Parathyroid adenoma (tissue), 2 donors: Measurements from ENCODE around the gene TAS2R41.
"Not testable (repeated sequence)": the region's sequence is repeated elsewhere in the genome, so short reads cannot be mapped to it uniquely, and the experiment has no call there.

Experiments used
- H2AFZ ChIP-seq: fragments of 300-600 bp; sonication (generic); one replicate; pipeline ENCODE4 v1.7.0; 2017; ENCODE audit warnings: antibody characterized with exemption, mild to moderate bottlenecking
- H3K27ac ChIP-seq: fragments of 300-600 bp; sonication (generic); one replicate; pipeline ENCODE4 v1.7.0; 2017
- H3K27me3 ChIP-seq: fragments of 300-600 bp; sonication (generic); one replicate; pipeline ENCODE4 v1.7.0; 2017; ENCODE audit warnings: low read length; ENCODE audit not compliant: control insufficient read depth, insufficient read depth
- H3K36me3 ChIP-seq: fragments of 300-600 bp; sonication (generic); one replicate; pipeline ENCODE4 v1.7.0; 2017; ENCODE audit warnings: low read length; ENCODE audit not compliant: control insufficient read depth, insufficient read depth
- H3K4me1 ChIP-seq: fragments of 300-600 bp; sonication (generic); one replicate; pipeline ENCODE4 v1.7.0; 2017; ENCODE audit warnings: control low read depth
- H3K4me2 ChIP-seq: fragments of 300-600 bp; sonication (generic); one replicate; pipeline ENCODE4 v1.7.0; 2017; ENCODE audit warnings: low read length
- H3K4me3 ChIP-seq: fragments of 300-600 bp; sonication (generic); one replicate; pipeline ENCODE4 v1.7.0; 2017; ENCODE audit warnings: low read depth, low read length
- H3K79me2 ChIP-seq: fragments of 300-600 bp; sonication (generic); one replicate; pipeline ENCODE4 v1.7.0; 2017; ENCODE audit warnings: control low read depth
- H3K9ac ChIP-seq: fragments of 300-600 bp; sonication (generic); one replicate; pipeline ENCODE4 v1.7.0; 2017; ENCODE audit warnings: mild to moderate bottlenecking
- H3K9me3 ChIP-seq: fragments of 300-600 bp; sonication (generic); one replicate; pipeline ENCODE4 v1.7.0; 2017; ENCODE audit warnings: low read length; ENCODE audit not compliant: control insufficient read depth
- TF ChIP-seq, protein P1 (sequence below): fragments of 300-600 bp; sonication (generic); IDR thresholded peaks from one replicate; pipeline ENCODE4 v1.7.0; 2017; ENCODE audit warnings: antibody characterized with exemption, mild to moderate bottlenecking
- donor health status: primary hyperparathyroidism.

The TAS2R41 gene

DNA sequence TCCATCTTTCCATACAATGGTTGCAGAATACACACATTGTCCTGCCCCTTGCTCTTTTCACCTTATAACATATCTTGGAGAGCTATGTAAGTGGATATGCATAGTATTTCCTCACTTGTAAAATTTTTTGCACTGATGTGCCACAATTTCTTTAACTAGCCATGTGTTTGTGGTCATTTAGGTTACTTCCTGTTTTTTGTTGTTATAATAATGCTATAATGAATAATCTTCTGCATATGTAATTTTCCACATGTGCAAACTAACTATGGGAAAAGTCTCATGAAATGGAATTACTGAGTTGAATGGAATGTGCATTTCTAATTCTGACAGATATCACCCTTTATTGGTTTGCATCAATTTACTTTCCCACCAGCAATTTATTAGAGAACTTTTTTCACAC is 2.8 kb downstream of the TAS2R41 start:
- peaks cover 3% of the 10 kb centered on the region for H3K4me1 ChIP-seq
- H3K27ac ChIP-seq, result no peak overlapping the region
- H3K4me3 ChIP-seq, result no peak overlapping the region
- H3K36me3 ChIP-seq, result no peaks in the 10 kb centered on the region
- no peaks in the 10 kb centered on the region for H3K9me3 ChIP-seq
- no peak overlapping the region for H3K4me2 ChIP-seq
- no peak overlapping the region for H2AFZ ChIP-seq
- TF ChIP-seq, protein P1, sequence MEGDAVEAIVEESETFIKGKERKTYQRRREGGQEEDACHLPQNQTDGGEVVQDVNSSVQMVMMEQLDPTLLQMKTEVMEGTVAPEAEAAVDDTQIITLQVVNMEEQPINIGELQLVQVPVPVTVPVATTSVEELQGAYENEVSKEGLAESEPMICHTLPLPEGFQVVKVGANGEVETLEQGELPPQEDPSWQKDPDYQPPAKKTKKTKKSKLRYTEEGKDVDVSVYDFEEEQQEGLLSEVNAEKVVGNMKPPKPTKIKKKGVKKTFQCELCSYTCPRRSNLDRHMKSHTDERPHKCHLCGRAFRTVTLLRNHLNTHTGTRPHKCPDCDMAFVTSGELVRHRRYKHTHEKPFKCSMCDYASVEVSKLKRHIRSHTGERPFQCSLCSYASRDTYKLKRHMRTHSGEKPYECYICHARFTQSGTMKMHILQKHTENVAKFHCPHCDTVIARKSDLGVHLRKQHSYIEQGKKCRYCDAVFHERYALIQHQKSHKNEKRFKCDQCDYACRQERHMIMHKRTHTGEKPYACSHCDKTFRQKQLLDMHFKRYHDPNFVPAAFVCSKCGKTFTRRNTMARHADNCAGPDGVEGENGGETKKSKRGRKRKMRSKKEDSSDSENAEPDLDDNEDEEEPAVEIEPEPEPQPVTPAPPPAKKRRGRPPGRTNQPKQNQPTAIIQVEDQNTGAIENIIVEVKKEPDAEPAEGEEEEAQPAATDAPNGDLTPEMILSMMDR, result no peak
- H3K9ac ChIP-seq, result no peak overlapping the region
- H3K79me2 ChIP-seq, result no peaks in the 10 kb centered on the region
- H3K27me3 ChIP-seq, result no peaks in the 10 kb centered on the region

DNA sequence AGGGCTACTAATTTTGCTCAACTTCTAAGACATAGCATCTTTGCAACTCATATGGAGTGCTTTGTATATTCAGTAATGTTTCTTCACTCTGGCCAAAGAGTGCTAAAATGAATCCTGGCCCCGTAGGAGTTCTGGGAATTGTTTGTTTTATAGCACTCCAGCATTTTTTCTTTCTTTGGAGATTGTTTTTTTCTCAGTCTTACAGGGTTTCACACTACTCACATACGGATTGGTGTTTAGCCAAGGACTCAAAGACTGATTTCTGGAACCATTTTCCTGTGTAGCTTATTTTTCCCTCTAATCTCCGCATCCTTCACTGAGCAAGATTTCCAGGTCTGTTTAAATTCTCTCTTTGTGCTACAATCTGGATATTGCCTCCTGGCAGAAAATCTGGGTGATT is 6.4 kb downstream of the TAS2R41 start:
- Histone ChIP-seq H3K27ac (no peak overlapping the region), H3K9ac (no peak overlapping the region), H3K79me2 (no peaks in the 10 kb centered on the region)

DNA sequence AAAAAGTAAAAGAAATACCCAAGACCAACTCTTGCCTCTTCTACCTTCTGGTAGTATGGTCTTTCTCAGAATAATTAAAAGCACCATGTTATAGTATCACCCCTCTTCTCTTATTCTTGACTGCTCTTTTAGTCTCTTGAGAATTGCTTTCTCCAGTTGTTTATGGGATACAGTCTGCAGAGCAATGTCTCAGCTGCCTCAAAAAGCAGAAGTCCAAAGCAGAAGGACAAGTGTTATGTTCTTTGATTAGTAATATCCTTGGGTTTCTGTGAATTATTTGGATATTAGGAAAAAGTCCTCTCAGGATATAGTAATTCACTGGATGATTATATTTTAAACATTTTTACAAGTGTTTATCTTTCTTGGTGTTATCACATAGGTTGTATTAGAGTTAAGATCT is 7.4 kb downstream of the TAS2R41 start:
- Histone ChIP-seq H3K4me1 (peaks cover 37% of the 10 kb centered on the region), H2AFZ (no peak overlapping the region), H3K4me2 (no peak overlapping the region), H3K79me2 (no peaks in the 10 kb centered on the region), H3K9me3 (no peaks in the 10 kb centered on the region), H3K9ac (no peak overlapping the region), H3K4me3 (no peak overlapping the region), H3K36me3 (no peaks in the 10 kb centered on the region), H3K27ac (peak overlapping the region; percentile 91), H3K27me3 (no peaks in the 10 kb centered on the region)
- TF ChIP-seq, protein P1, result no peak

More for the DNA sequence above, 6.4 kb downstream of the TAS2R41 start:
- H3K36me3 ChIP-seq, result no peaks in the 10 kb centered on the region
- no peak overlapping the region for H3K4me3 ChIP-seq
- no peaks in the 10 kb centered on the region for H3K27me3 ChIP-seq
- H3K9me3 ChIP-seq, result no peaks in the 10 kb centered on the region
- H2AFZ ChIP-seq, result peak overlapping the region; percentile 24
- no peak overlapping the region for H3K4me2 ChIP-seq
- TF ChIP-seq, protein P1, result no peak
- H3K4me1 ChIP-seq, result peaks cover 29% of the 10 kb centered on the region

DNA sequence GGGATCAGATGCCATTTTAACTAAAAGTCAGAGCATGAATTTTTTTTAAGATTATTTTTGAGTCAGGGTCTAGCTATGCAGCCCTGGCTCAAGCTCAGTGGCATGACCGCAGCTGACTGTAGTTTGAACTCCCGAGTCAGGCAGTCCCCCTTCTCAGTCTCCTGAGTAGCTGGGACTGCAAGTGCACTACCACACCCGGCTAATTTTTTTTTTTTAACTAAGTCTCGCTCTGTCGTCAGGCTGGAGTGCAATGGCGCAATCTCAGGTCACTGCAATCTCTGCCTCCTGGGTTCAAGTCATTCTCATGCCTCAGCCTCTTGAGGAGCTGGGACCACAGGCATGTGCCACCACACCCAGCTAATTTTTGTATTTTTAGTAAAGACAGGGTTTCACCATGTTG is 7.8 kb downstream of the TAS2R41 start:
- H3K79me2 ChIP-seq, result no peaks in the 10 kb centered on the region
- H3K4me1 ChIP-seq, result peaks cover 38% of the 10 kb centered on the region
- H3K27ac ChIP-seq, result peak overlapping the region; percentile 91
- no peaks in the 10 kb centered on the region for H3K36me3 ChIP-seq
- no peak overlapping the region for H3K9ac ChIP-seq
- H2AFZ ChIP-seq, result no peak overlapping the region
- TF ChIP-seq, protein P1, result no peak
- no peaks in the 10 kb centered on the region for H3K27me3 ChIP-seq
- no peaks in the 10 kb centered on the region for H3K9me3 ChIP-seq
- no peak overlapping the region for H3K4me3 ChIP-seq
- H3K4me2 ChIP-seq, result no peak overlapping the region

DNA sequence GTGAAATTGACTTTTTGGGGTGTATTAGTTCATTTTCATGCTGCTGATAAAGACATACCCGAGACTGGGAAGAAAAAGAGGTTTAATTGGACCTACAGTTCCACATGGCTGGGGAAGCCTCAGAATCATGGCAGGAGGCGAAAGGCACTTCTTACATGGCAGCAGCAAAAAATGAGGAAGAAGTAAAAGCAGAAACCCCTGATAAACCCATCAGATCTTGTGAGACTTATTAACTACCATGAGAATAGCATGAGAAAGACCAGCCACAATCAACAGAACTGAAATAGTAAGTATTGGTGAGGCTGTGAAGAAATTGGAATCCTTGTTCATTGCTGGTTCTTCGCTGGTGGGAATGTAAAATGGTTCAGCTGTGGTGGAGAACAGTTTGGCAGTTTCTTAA is 8.6 kb downstream of the TAS2R41 start:
- H3K27ac ChIP-seq, result peak overlapping the region; percentile 91

More for the DNA sequence above, 8.6 kb downstream of the TAS2R41 start:
- H3K9me3 ChIP-seq, H3K36me3 ChIP-seq, H3K79me2 ChIP-seq, H3K9ac ChIP-seq, H3K4me3 ChIP-seq, H2AFZ ChIP-seq, H3K27me3 ChIP-seq: not testable (repeated sequence)
- peaks cover 46% of the 10 kb centered on the region for H3K4me1 ChIP-seq
- peak overlapping the region; percentile 58 for H3K4me2 ChIP-seq
